Esophagus muscularis mucosa (tissue), 4 donors: ENCODE data around the gene NCKAP5. TPM values are rescaled to one million over a fixed set of nuclear protein-coding genes. Genes with fewer than 3 reads are reported as not detected.

Experiments used
- DNase-seq: peaks from one replicate; pipeline ENCODE4 v3.0.0-alpha.2; 2017; ENCODE audit errors: extremely low spot score
- H3K27ac ChIP-seq, 4 donors: fragments of 200-600 bp; sonication (generic); replicated peaks in 1 of 4; 1 replicate in 3 of 4; 2 replicates in 1 of 4; pipeline ENCODE4 v1.5.1; 2016 to 2019; ENCODE audit warnings: mild to moderate bottlenecking in 1 of 4
- H3K27me3 ChIP-seq, 4 donors: fragments of 200-600 bp; sonication (generic); one replicate each; pipeline versions ENCODE4 v1.5.1 to v1.6.0; 2016 to 2019
- H3K36me3 ChIP-seq, 4 donors: fragments of 200-600 bp; sonication (generic); one replicate each; pipeline ENCODE4 v1.5.1; 2016 to 2019
- H3K4me1 ChIP-seq, 4 donors: fragments of 200-600 bp; sonication (generic); one replicate each; pipeline ENCODE4 v1.5.1; 2016 to 2019
- H3K4me3 ChIP-seq, 4 donors: fragments of 200-600 bp; sonication (generic); 1 replicate in 2 of 4; 2 replicates in 2 of 4; pipeline ENCODE4 v1.5.1; 2016 to 2019; ENCODE audit warnings: mild to moderate bottlenecking in 4 of 4, moderate library complexity in 1 of 4
- H3K9me3 ChIP-seq, 4 donors: fragments of 200-600 bp; sonication (generic); 1 replicate in 3 of 4; 2 replicates in 1 of 4; pipeline ENCODE4 v1.5.1; 2016 to 2019
- EP300 ChIP-seq: sonication (generic); formaldehyde crosslinking; IDR thresholded peaks from one replicate; pipeline ENCODE4 v1.6.1; 2017; ENCODE audit warnings: antibody characterized with exemption
- POLR2A ChIP-seq: fragments of 450-650 bp; IDR thresholded peaks from one replicate; pipeline ENCODE4 v1.6.1; 2017; ENCODE audit warnings: antibody characterized with exemption, moderate library complexity, mild to moderate bottlenecking, low read depth
- POLR2AphosphoS5 ChIP-seq, 2 donors: sonication (generic); formaldehyde crosslinking; IDR thresholded peaks; one replicate each; pipeline ENCODE4 v1.6.1; 2017; ENCODE audit warnings: antibody characterized with exemption in 2 of 2
- WGBS: methylation state at CpG from one replicate; pipeline ENCODE4 v1.1.5; 2018; 5-methylcytosine and 5-hydroxymethylcytosine counted together
- intact Hi-C: fragments of 100-400 bp; cut with DNase I; formaldehyde crosslinking; loops from one replicate; pipeline ENCODE4 v1.15.1; 2023
- total RNA-seq, 4 donors: library from RNA; depleted of rRNA; stranded (reverse); fragments of >200 nt; gene quantifications; one replicate each; pipeline versions ENCODE4 v1.1.0 to v1.2.1, GENCODE V29; 2016
- TF ChIP-seq, protein P1 (sequence below), 3 experiments: fragments of 200-600 bp in 2 of 3; fragments of 450-650 bp in 1 of 3; sonication (generic) in 2 of 3; IDR thresholded peaks; one replicate each; pipeline ENCODE4 v1.5.1; 2017 to 2019; ENCODE audit warnings: antibody characterized with exemption in 3 of 3, mild to moderate bottlenecking in 2 of 3, moderate library complexity in 1 of 3

Gene NCKAP5
- total RNA-seq, 4 donors from 2014 or later = 0.33 to 1.8 (median 1.0) TPM

DNA sequence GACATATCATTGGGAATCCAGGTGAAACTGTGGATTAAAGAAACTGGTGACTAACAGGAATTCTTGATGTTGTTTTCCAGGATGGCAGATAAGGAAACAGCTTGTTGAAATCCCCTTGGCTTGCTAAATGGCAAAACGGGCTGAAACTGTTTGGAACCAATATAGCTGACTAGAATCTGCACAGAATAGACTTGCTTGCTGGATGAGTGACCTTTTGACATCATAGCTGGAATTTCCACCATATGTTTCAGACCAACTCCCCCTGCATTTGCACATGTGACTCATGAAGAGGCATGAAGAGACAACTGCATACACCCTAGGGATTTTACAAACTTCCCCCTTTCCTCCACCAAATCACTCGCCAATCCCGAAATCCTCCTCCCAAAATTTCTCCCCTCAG is 810.6 kb downstream of the NCKAP5 start:
- TF ChIP-seq POLR2A (no peak), EP300 (no peak), POLR2AphosphoS5 (IDR thresholded peaks at IDR 0.05) (no peak)
- TF ChIP-seq, protein P1, sequence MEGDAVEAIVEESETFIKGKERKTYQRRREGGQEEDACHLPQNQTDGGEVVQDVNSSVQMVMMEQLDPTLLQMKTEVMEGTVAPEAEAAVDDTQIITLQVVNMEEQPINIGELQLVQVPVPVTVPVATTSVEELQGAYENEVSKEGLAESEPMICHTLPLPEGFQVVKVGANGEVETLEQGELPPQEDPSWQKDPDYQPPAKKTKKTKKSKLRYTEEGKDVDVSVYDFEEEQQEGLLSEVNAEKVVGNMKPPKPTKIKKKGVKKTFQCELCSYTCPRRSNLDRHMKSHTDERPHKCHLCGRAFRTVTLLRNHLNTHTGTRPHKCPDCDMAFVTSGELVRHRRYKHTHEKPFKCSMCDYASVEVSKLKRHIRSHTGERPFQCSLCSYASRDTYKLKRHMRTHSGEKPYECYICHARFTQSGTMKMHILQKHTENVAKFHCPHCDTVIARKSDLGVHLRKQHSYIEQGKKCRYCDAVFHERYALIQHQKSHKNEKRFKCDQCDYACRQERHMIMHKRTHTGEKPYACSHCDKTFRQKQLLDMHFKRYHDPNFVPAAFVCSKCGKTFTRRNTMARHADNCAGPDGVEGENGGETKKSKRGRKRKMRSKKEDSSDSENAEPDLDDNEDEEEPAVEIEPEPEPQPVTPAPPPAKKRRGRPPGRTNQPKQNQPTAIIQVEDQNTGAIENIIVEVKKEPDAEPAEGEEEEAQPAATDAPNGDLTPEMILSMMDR (IDR thresholded peaks at IDR 0.05) = no peak
- DNase-seq = no peak
- H3K36me3 ChIP-seq = no peaks in the 10 kb centered on the region
- WGBS = 83% methylated on average over 3 of the region's 3 CpGs
- H3K27ac ChIP-seq = no peak overlapping the region
- peaks cover 0 to 6% (median 0%) of the 10 kb centered on the region in 4 donors for H3K9me3 ChIP-seq
- intact Hi-C loops = no loop called here
- no peak overlapping the region for H3K4me3 ChIP-seq
- no peaks in the 10 kb centered on the region for H3K4me1 ChIP-seq
- H3K27me3 ChIP-seq = no peaks in the 10 kb centered on the region

DNA sequence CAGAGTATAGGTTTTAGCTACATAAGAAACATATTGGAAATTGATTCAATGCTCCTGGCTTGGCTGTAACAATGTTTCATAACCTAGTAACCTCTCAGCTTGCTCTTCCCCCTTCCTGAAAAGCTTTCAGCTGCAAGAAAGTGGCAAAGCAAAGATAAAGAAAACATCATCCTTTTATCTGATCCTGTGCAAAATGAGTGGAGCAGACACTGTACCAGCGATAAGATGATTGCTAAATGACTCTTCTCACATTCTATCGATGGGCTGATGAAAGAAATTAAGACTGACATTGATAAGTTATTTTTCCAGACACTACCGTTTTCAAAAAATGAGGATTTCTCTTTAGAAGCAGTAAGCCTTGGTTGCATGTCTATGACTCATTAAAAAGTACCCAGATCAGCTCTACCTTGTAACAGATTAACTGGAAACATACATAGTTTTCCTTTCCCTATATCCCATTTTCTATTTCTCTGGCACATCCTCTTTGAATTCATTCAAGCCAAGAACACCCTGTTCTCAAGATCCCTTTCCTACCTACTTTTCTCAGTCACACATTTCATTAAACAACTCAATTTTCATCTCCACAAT is 811.2 kb downstream of the NCKAP5 start:
- 64% methylated on average over 3 of the region's 3 CpGs for WGBS
- TF ChIP-seq, protein P1 (IDR thresholded peaks at IDR 0.05) = no peak
- TF ChIP-seq EP300 = no peak
- no peak for TF ChIP-seq POLR2A
- no peak for TF ChIP-seq POLR2AphosphoS5 (IDR thresholded peaks at IDR 0.05)
- H3K4me3 ChIP-seq = no peak overlapping the region
- H3K9me3 ChIP-seq = peaks cover 0 to 6% (median 0%) of the 10 kb centered on the region in 4 donors
- H3K4me1 ChIP-seq = no peaks in the 10 kb centered on the region
- H3K36me3 ChIP-seq = no peaks in the 10 kb centered on the region
- H3K27ac ChIP-seq = no peak overlapping the region
- DNase-seq = no peak
- intact Hi-C loops = no loop called here
- H3K27me3 ChIP-seq = no peaks in the 10 kb centered on the region

DNA sequence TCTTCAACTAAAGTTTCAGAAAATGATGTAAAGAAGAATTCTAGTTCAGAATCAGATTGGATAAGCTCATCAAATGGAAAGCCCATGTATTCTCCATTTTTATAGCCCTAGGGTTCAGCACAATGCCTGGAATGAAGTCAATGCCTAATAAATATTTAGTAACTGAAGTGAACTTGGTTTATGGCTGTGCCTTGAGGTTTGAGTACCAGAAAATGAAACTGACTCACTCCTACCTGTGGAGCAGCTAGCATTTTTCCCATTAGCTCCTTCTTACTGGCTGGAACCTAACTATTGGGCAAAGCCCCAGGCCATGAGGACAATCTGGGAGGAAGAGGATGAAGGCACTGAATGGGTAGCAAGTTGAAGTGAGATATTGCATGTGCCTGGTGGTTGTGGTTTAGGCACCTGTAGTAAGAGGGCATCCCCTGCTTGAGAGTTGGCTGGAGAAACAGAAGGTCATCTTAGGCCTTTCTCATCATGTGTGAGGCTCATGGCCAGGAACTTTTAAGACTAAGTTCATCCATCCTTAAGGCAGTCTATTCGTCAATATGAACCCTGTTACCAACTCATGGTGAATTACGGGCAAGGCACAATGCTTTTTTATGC is 813.3 kb downstream of the NCKAP5 start:
- Histone ChIP-seq H3K4me3 (no peak overlapping the region), H3K27me3 (no peaks in the 10 kb centered on the region), H3K4me1 (no peaks in the 10 kb centered on the region), H3K27ac (no peak overlapping the region), H3K9me3 (peaks cover 0 to 6% (median 0%) of the 10 kb centered on the region in 4 donors), H3K36me3 (no peaks in the 10 kb centered on the region)
- WGBS = 100% methylated on average over 2 of the region's 2 CpGs
- DNase-seq = no peak
- intact Hi-C loops = no loop called here
- TF ChIP-seq, protein P1 (IDR thresholded peaks at IDR 0.05) = no peak
- no peak for TF ChIP-seq POLR2AphosphoS5 (IDR thresholded peaks at IDR 0.05)
- no peak for TF ChIP-seq EP300
- no peak for TF ChIP-seq POLR2A

DNA sequence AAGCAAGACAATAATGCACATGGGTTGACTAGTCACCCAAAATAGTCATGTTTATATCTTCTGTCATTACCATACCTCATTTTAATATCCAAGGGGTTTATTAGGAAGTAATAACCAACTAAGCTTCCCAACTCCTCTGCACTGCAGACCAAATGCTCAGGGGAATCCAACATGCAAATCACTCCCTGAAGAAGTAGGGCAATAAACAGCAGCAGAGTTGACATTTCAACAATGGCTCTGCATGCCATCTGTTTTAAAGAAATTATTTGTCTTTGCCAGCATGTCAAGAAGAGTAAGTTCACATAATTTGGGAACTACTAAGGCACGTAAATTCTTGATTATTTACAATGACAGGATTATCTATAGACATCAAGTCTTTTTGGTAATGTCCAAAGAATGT is 813.9 kb downstream of the NCKAP5 start:
- Histone ChIP-seq H3K27ac (no peak overlapping the region), H3K27me3 (no peaks in the 10 kb centered on the region), H3K9me3 (peaks cover 0 to 2% (median 0%) of the 10 kb centered on the region in 4 donors), H3K36me3 (no peaks in the 10 kb centered on the region), H3K4me1 (no peaks in the 10 kb centered on the region), H3K4me3 (no peak overlapping the region)
- intact Hi-C loops = no loop called here
- 77% methylated on average over 1 of the region's 1 CpG for WGBS
- DNase-seq = no peak
- TF ChIP-seq POLR2AphosphoS5 (IDR thresholded peaks at IDR 0.05) (no peak), POLR2A (no peak), EP300 (no peak)
- TF ChIP-seq, protein P1 (IDR thresholded peaks at IDR 0.05) = no peak
